HG03565 (cell line): ENCODE measurements around the gene UBR3.
"Not testable (repeated sequence)": the region's sequence is repeated elsewhere in the genome, so short reads cannot be mapped to it uniquely, and the experiment has no call there.

ENCODE experiments used
- ATAC-seq: cut with Tn5 transposase; IDR thresholded peaks from one replicate; pipeline ENCODE4 v1.9.1; 2021; ENCODE audit warnings: mild to moderate bottlenecking, moderate library complexity; ENCODE audit not compliant: unreplicated experiment

UBR3 gene

DNA sequence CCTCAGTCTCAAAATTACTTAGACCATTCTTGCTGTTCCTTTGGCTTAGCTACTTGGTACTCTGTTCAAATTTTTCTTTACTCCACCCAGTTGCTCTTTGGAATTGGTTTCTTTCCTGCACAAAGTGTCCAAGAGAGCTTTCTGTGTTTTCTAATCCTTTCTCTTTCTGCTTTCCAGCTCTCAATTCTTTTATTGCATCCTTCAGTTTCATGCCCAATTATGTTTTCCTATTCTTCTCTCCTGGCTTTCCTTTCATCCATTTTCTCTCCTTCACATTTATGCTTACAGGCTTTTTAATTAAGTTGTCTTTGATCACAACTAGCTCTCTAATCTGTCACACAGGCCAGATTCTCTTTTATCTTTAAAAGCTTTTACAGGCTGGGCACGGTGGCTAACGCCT lies 38.2 kb downstream of the UBR3 start:
- no peak for ATAC-seq

DNA sequence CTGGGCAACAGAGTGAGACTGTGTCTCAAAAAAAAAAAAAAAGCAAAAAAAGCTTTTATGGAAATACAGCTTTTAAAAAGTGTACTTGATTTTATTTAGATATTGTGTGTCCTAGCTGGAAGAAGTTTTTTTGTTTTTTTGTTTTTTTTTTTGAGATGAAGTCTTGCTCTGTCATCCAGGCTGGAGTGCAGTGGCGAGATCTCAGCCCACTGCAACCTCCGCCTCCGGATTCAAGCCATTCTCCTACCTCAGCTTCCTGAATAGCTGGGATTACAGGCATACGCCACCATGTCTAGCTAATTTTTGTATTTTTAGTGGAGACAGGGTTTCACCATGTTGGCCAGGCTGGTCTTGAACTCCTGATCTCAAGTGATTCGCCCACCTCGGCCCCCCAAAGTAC lies 39.0 kb downstream of the UBR3 start:
- ATAC-seq, result not testable (repeated sequence)

DNA sequence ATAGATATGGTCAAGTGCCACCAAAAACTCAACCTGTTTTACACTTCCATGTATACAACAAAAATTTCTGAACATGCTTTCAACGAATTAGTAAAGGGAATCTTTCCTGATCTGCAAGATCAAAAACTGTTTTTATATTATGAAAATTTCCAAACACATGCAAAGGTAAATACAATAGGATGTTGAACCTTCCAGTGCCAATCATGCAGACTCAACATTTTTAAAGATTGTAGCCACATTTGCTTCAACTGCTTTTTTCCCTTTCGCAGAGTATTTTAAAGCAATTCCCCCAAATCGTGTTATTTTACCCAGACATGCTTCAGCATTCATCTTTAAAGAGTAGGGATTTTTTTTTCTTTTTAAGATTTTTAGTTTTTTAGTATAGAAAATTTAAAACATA lies 40.3 kb downstream of the UBR3 start:
- ATAC-seq, result no peak

DNA sequence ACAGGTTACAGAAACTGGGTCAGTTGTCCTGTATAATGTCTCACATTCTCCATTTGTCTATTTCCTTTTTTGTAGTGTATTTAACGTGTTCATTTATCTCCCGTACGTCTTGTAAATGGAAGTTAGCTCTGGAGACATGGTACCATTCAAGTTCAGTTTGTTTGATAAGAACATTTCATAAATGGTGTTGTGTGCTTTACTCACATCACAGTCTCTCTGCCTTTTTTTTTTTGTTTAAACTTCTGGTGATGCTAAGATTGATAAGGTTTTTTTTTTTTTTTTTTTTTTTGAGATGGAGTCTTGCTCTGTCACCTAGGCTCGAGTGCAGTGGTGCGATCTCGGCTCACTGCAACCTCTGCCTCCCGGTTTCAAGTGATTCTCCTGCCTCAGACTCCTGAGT lies 41.7 kb downstream of the UBR3 start:
- ATAC-seq, result no peak

DNA sequence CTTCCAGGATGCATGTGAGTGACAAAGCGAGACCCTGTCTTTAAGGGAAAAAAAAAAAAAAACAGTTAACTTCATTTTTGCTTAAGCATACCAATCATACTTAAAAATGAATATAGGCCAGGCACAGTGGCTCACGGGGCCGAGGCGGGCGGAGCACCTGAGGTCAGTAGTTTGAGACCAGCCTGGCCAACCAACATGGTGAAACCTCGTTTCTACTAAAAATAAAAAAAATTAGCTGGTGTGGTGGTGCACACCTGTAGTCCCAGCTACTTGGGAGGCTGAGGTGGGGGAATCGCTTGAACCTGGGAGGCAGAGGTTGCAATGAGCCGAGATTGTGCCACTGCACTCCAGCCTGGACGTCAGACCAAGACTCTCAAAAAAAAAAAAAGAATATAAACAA lies 44.1 kb downstream of the UBR3 start:
- not testable (repeated sequence) for ATAC-seq

DNA sequence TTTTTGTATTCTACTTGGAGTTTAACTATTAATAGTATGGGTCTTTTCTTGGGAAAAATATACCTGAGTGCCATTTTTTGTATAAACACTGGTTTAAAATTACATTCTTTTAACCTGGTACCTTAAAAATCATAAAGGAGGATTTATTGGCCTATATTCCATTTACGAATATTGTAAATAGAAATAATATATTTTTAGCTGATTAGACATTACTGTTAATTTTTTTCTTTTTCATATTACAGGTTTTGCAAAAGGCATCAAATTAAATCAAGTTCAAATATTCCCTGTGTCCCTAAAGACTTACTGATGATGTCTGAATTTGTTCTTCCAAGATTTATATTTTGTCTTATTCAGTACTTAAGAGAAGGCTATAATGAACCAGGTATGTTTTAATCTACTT lies 44.7 kb downstream of the UBR3 start:
- no peak for ATAC-seq

DNA sequence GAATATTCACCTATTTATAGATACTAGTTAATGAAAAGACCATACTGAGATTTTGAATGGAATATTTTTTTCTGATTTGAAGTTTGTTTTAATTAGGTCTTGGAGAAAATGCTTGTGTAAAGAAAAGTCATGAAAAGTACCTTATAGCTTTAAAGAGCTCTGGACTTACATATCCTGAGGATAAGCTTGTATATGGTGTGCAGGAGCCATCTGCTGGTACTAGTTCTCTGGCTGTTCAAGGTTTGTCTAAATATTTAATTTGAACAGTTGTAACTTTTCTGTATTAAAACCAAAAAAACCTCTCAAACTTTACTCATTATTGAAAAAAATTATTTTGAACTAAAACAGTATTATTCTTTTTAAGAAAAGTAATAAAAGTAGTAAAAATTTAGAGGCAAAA lies 50.1 kb downstream of the UBR3 start:
- no peak for ATAC-seq

DNA sequence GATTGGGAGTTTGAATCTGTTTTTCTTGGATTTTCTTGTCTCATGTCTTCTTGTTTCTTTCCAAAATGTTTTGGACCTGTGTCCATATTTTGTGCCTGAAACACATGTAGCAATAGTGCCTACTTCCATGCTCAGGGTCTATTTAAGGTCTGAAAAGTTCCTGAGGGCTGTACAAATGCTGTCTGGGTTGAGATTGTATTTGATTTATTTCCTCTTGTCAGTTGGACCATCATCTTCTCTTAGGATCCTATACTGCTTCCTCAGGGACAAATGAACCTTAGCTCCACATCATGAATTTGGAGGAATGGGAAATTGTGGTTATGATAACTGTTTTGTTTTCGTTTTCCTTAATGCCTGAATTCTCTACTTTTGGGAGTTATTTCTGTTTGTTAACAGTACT lies 59.9 kb downstream of the UBR3 start:
- no peak for ATAC-seq

DNA sequence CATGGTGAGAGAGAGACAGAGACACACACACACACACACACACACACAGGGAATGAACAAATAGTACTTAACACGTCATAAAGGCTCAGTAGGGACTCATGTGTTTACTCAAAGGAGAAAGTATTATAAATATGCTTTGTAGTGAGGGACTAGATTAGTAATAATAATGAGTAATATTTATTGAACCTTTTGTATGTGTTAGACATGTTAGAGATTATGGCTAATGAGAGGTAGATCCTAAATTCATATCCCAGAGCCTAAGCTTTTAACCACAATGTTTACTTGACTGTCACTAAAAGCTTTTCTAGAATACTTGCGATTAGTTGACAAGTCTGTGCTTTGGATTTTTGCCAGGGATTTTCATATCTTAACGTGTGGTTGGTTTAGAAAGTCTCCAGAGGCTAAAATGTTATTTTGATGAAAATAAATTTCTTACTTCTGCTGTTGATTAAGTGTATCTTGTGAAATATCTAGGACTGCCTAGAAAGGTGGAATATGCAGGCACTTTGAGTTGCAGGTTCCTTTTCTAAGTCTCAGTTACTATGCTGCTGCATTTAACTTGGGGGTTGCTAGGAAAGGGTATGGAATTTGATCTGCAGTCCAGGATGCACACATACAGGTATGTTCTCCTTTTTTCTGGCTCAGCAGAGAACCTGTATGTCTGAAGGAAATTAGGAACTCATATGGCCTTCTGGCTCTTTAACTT lies 64.5 kb downstream of the UBR3 start:
- no peak for ATAC-seq

DNA sequence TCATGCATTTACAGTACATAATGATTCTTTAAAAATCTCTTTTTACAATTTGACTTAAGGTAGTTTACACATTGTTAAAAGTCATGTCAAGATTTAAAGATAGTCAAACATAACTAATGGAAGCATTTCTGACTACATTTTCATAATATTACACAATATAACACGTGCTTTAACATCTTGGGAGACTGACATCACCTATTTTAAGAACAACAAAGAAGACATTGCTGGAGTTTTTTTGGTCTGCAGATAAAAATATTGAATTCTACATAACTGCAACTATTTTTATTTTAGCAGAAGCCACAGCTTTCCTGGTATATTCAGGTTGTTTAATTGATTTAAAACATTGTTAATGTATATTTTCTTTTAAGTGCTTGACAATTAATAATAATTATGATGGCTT lies 65.7 kb downstream of the UBR3 start:
- no peak for ATAC-seq

DNA sequence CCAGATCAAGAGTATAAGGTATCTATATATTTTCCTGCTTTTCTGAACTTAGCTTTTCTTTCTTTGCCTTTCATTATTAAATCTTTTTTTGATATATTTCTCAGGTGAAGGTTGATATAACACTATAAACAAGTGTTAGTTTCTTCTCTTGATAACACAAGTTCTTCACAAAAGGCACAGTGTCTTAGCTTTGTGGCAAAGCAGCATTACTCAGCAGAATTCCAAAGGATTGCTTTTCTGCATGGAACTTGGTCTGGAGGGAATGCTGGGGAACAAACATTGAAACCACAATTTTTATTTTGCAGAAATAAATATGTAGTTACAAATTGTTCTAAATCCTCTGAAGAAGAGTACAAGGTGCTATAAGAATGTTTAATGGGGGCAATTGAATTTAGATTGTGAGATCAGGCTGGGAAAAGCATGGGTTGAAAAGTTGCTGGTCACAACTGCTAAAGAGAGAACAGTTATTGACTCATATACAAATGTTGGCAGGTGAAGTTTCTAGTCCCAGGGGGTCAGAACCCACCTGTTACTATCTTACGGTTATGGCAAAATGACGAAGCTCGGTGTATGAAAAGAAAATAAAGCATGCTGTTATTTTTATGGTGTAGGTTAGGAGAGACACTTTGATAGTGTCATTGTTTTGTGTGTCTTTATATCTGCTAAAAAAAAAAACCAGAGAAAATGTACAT lies 68.2 kb downstream of the UBR3 start:
- no peak for ATAC-seq

DNA sequence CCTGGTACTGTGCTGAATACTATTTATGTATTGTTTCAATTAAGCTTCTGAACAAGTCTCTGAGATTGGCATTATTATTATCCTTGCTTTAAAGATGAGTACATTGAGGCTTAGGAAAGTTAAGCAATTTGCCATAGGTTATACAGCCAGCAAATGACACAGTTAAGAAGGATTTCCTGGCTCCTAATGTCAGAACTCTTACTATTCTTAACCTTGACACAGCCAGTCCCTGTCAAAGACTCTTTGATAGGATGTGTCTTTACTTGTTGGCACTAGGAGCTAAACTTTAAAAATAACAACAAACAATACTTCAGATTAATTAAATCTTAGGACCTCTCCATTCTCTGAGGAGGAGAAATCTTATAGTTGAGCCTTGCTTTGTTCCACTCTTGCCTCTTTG lies 70.6 kb downstream of the UBR3 start:
- ATAC-seq, result no peak

DNA sequence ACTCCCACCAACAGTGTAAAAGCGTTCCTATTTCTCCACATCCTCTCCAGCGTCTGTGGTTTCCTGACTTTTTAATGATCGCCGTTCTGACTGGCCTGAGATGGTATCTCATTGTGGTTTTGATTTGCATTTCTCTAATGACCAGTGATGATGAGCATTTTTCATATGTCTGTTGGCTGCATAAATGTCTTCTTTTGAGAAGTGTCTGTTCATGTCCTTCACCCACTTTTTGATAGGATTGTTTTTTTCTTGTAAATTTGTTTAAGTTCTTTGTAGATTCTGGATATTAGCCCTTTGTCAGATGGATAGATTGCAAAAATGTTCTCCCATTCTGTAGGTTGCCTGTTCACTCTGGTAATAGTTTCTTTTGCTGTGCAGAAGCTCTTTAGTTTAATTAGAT lies 72.8 kb downstream of the UBR3 start:
- ATAC-seq, result not testable (repeated sequence)

DNA sequence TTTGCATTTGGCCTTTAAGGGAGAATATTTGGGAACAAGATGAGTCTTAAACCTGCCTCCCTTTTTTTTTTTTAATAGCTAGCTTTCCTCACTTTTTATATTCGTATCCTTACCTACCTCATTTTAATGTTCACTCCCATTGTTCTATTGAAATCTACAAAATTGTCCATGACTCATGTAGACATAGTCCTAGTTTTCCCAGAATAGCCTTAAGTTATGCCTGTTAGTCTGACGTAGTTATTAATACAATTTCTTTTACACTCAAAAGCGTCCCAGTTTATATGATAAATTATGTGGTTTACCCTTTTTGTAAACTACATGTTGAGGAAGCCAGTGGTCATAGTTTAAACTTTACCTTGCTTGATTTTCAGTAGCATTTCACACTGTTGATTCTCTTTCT lies 73.4 kb downstream of the UBR3 start:
- ATAC-seq, result no peak

DNA sequence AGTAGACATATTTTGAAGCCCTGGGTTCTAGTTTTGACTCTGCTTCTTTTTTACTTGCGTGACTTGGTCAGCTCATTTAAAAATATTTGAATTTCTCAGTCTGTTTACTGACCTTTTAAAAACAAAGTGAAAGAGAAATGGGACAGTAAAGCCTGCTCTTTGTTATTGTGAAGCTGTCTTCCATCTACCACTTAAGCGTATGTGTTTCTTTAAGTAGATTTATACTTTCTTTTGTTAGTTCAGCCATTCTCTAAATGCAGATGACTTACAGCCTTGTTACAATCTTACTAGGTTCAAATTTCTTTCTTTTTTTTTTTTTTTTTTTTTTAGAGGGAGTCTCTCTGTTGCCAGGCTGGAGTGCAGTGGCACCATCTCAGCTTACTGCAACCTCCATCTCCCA lies 79.5 kb downstream of the UBR3 start:
- ATAC-seq, result no peak

DNA sequence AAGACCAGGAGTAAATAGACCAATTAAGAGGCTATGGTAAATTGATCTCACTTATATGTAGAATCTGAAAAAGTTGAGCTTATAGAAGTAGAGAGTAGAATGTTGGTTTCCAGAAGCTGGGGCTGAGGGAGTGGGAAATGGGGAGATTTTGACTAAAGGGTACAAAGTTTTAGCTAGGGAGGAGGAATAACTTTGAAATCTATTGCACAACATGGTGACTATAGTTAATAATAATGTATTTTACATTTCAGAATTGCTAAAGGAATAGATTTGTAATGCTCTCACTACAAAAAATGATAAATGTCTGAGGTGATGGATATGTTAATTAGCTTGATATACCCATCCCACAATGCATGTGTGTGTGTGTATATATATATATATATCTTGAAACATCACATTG lies 82.1 kb downstream of the UBR3 start:
- no peak for ATAC-seq

DNA sequence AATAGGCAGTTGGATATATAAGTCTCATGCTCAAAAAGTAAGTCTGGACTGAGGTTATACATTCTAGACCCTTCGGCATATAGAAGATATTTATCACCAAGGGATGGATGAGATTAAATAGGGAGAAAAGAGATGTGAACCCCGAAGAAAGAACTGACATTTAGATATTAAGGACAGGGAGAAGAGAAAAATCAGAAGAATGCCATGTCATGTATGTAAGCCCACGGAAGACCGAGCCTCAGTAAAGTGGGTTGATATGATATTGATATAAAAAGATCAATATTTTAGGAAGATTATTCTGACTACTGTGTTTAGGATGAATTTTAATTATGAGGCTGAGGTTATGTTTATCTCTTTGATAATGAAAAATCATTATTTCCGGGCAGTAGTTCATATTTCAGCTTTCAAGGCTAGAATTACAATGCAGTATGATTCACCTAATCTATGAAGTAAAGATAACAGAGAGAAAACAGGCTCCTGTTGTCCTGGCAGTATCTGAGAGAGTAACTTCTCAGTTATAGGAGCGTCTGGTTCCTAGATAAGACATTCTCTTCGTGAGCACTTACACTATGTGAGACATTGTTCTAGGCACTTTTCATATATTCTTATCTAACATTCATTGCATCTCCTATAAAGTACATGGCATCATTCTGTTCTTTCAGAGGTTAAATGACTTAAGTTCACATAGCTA lies 83.0 kb downstream of the UBR3 start:
- no peak for ATAC-seq

DNA sequence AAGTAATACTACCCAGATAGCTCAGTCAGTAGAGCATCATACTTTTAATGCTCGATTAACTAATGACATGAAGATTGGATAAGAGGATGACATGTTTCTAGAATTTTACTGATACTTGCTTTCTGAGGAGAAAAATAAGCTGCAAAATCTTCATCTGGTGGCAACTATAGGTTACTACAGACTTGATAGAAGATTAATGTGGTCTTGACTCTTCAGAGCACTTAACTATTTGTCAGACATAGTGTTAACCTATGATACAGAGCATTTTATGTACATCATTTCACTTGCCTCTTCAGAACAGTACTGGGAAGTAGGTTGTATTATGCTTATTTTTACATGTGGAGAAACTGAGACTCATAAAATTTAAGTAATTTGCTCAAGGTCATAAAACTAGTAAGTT lies 83.9 kb downstream of the UBR3 start:
- no peak for ATAC-seq

DNA sequence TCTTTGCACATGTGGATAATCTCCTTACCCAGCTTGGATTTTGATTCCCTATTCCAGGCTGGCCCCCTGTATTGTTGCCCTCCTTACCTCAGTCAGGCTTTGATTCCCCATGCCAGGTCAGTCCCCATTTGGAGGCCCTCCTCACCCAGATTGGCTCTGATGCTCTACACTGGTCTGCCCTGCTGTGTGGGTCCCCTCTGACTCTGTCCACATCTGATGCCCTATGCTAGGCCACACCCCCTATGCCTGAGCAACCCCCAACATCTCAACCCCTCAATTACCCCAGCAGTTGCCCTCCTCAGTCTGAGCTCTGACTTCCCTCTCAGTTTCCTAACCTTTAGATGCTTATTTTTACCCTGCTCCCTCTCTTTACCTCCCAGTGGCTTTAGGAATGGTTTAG lies 89.4 kb downstream of the UBR3 start:
- ATAC-seq, result no peak

DNA sequence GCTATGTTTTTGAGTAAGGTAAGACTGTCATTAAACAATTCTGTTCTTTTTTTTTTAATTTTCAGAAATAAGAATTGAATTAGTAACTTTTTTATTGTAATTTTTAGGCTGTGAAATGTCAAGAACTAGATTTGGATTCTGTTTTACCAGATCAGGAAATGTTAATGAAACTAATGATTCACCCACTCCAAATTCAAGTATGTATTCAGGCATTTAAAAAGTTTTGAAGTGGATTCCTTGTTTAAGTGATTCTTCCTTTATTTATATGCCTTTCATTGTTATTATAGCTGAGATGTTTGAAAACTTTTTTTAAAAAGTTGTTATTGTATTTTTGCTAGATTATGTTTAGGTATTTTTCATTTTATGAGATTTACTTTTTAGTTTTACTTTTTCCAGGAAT lies 96.7 kb downstream of the UBR3 start:
- no peak for ATAC-seq

DNA sequence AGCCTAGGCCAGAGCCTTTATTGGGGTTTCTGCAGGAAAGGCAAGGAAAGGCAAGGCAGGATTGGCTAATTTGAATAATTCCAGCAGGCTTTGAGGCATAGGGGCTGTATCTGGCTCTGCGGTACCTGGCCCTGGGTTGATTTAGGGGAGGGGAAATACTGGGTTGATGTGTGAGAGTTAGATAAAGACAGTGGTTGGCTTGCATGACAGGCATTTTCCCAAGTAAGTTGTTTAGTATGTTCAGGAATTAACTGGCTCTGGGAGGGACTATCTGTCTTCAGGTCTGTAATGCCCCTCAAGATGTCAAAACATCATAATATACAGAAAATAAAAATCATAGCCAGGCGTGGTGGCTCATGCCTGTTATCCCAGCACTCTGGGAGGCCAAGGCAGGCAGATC lies 98.7 kb downstream of the UBR3 start:
- no peak for ATAC-seq

DNA sequence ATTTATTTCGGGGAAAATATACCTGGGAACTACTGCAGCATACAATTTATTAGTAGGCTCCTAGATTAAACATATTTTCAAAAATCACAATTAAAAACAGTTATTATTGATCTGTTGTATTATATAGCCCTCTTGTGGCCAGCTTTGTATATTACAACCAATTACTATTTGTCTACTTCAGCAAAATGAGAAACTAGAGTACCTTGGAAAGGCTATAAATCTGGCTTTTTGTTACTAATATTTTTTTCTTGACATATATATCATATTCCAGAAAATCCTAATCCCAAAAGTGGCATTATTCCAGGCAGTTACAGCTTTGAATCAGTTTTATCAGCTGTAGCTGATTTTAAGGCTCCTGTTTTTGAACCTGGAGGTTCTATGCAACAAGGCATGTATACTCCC lies 101.2 kb downstream of the UBR3 start:
- no peak for ATAC-seq
